GM21423 (cell line): ENCODE measurements around the gene NFU1.
"Not testable (repeated sequence)": the region's sequence is repeated elsewhere in the genome, so short reads cannot be mapped to it uniquely, and the experiment has no call there.

Experiments used
- ATAC-seq: cut with Tn5 transposase; IDR thresholded peaks from one replicate; pipeline ENCODE4 v1.9.1; 2021; ENCODE audit warnings: mild to moderate bottlenecking, moderate library complexity; ENCODE audit not compliant: unreplicated experiment

NFU1 gene

GRCh38 chr2:69452687-69453086, 15.5 kb upstream of the NFU1 start:
- no peak for ATAC-seq

GRCh38 chr2:69450735-69451416, 13.6 kb upstream of the NFU1 start:
- no peak for ATAC-seq

GRCh38 chr2:69449906-69450305, 12.7 kb upstream of the NFU1 start:
- no peak for ATAC-seq

- ATAC-seq, result not testable (repeated sequence)
These were observed 6.4 kb upstream of the NFU1 start for GRCh38 chr2:69443673-69444072.

GRCh38 chr2:69439499-69439898, 2.3 kb upstream of the NFU1 start:
- not testable (repeated sequence) for ATAC-seq

- ATAC-seq, result no peak
These were observed 1.3 kb upstream of the NFU1 start for GRCh38 chr2:69438580-69438979.

GRCh38 chr2:69437751-69438154, 518 bp upstream of the NFU1 start:
- peak; percentile 3 for ATAC-seq

GRCh38 chr2:69436596-69436937, 668 bp downstream of the NFU1 start:
- peak; percentile 1 for ATAC-seq

GRCh38 chr2:69434753-69435152, 2.5 kb downstream of the NFU1 start:
- no peak for ATAC-seq

- no peak for ATAC-seq
These were observed 7.6 kb downstream of the NFU1 start for GRCh38 chr2:69429491-69430183.

- ATAC-seq, result no peak
These were observed 8.3 kb downstream of the NFU1 start for GRCh38 chr2:69428981-69429380.

GRCh38 chr2:69424419-69424818, 12.8 kb downstream of the NFU1 start:
- no peak for ATAC-seq

- no peak for ATAC-seq
These were observed 15.0 kb downstream of the NFU1 start for GRCh38 chr2:69422198-69422597.

GRCh38 chr2:69419111-69419510, 18.1 kb downstream of the NFU1 start:
- not testable (repeated sequence) for ATAC-seq

GRCh38 chr2:69416147-69416546, 21.1 kb downstream of the NFU1 start:
- no peak for ATAC-seq

GRCh38 chr2:69411120-69411519, 26.1 kb downstream of the NFU1 start:
- ATAC-seq, result no peak

GRCh38 chr2:69405306-69405705, 31.9 kb downstream of the NFU1 start:
- ATAC-seq, result no peak

- ATAC-seq, result no peak
These were observed 37.1 kb downstream of the NFU1 start for GRCh38 chr2:69400121-69400520.

GRCh38 chr2:69397234-69397633, 40.0 kb downstream of the NFU1 start:
- ATAC-seq, result no peak

GRCh38 chr2:69395866-69396265, 41.4 kb downstream of the NFU1 start:
- no peak for ATAC-seq

GRCh38 chr2:69393963-69394362, 43.3 kb downstream of the NFU1 start:
- no peak for ATAC-seq

GRCh38 chr2:69390471-69390870, 46.8 kb downstream of the NFU1 start:
- ATAC-seq, result no peak

- ATAC-seq, result no peak
These were observed 47.2 kb downstream of the NFU1 start for GRCh38 chr2:69390001-69390400.
